GM12875 (cell line): ENCODE data around the gene TP63.

Source experiments
- H3K4me3 ChIP-seq: one replicate; pipeline ENCODE4 v1.5.1; 2011; ENCODE audit warnings: low read depth, low read length, control low read depth
- CTCF ChIP-seq: IDR thresholded peaks from 2 replicates; pipeline ENCODE4 v1.5.1; 2011; ENCODE audit warnings: low read depth, mild to moderate bottlenecking, control low read depth, inconsistent platforms, low read length, moderate library complexity, borderline replicate concordance; ENCODE audit not compliant: insufficient read depth

Gene TP63

GRCh38 chr3:189921770-189922169 is 290.6 kb downstream of the TP63 start:
- H3K4me3 ChIP-seq, result no peak overlapping the region
- no peak for TF ChIP-seq CTCF

- H3K4me3 ChIP-seq, result no peak overlapping the region
- no peak for TF ChIP-seq CTCF
These were observed 297.0 kb downstream of the TP63 start for GRCh38 chr3:189927975-189928895.

- no peak for TF ChIP-seq CTCF
- no peak overlapping the region for H3K4me3 ChIP-seq
These were observed 305.2 kb downstream of the TP63 start for GRCh38 chr3:189936201-189936945.

GRCh38 chr3:189937302-189938127 is 306.3 kb downstream of the TP63 start:
- H3K4me3 ChIP-seq, result no peak overlapping the region
- no peak for TF ChIP-seq CTCF

- no peak for TF ChIP-seq CTCF
- no peak overlapping the region for H3K4me3 ChIP-seq
These were observed 309.9 kb downstream of the TP63 start for GRCh38 chr3:189941125-189941524.

- no peak for TF ChIP-seq CTCF
- H3K4me3 ChIP-seq, result no peak overlapping the region
These were observed 310.5 kb downstream of the TP63 start for GRCh38 chr3:189941679-189942078.
